ENCODE data around the gene MKI67. TPM values are rescaled to one million over a fixed set of nuclear protein-coding genes. Genes with fewer than 3 reads are reported as not detected.

Gene MKI67
- total and polyA plus RNA-seq, 10 donors, result 0.61 to 21.6 (median 7.6) TPM

- H3K9me3 ChIP-seq, result no peaks in the 10 kb centered on the region
- peaks cover 0 to 39% (median 11%) of the 10 kb centered on the region in 7 donors for H3K27me3 ChIP-seq (replicated peaks in 1 of 7)
- no peak overlapping the region for H3K27ac ChIP-seq
- H3K4me1 ChIP-seq, result peaks cover 0 to 31% (median 7%) of the 10 kb centered on the region in 6 donors
- TF ChIP-seq POLR2A (IDR thresholded peaks at IDR 0.05) (no peak), CTCF (IDR thresholded peaks at IDR 0.05 in 8 of 11, conservative IDR thresholded peaks at IDR 0.05 in 3 of 11) (no peak), POLR2AphosphoS5 (IDR thresholded peaks at IDR 0.05) (no peak)
- no peaks in the 10 kb centered on the region for H3K36me3 ChIP-seq
- H3K4me3 ChIP-seq, result peak overlapping the region in 2 of 8 donors; percentile 47 to 77
- DNase-seq, result peak; percentile 79
- intact Hi-C loops (cut with DNase I; ENCODE audit: low total_unique reads), result loop anchor here (10.0 kb wide), 1 partner anchor 65 kb away; no protein-coding TSS in a partner anchor
- WGBS, 5 donors, result 34 to 48% (median 41%) methylated on average over 38 to 61 of the region's 61 CpGs
Observed at GRCh38 chr10:128149267-128150014, 23.2 kb upstream of the MKI67 start.

- H3K9me3 ChIP-seq, result no peaks in the 10 kb centered on the region
- H3K27me3 ChIP-seq (replicated peaks in 1 of 7), result peaks cover 0 to 23% (median 11%) of the 10 kb centered on the region in 7 donors
- no peak overlapping the region for H3K27ac ChIP-seq
- intact Hi-C loops (cut with DNase I; ENCODE audit: low total_unique reads), result no loop called here
- no peak overlapping the region for H3K4me3 ChIP-seq
- H3K4me1 ChIP-seq, result peaks cover 0 to 31% (median 7%) of the 10 kb centered on the region in 6 donors
- no peak for TF ChIP-seq POLR2AphosphoS5 (IDR thresholded peaks at IDR 0.05)
- DNase-seq, result no peak
- 40 to 77% (median 52%) methylated on average over 2 of the region's 2 CpGs for WGBS, 5 donors
- H3K36me3 ChIP-seq, result no peaks in the 10 kb centered on the region
Observed at GRCh38 chr10:128147669-128148068, 21.4 kb upstream of the MKI67 start.

GRCh38 chr10:128147064-128147463, 20.8 kb upstream of the MKI67 start:
- 42 to 59% (median 56%) methylated on average over 4 of the region's 4 CpGs for WGBS, 5 donors
- no peaks in the 10 kb centered on the region for H3K9me3 ChIP-seq
- TF ChIP-seq CTCF (IDR thresholded peaks at IDR 0.05 in 8 of 11, conservative IDR thresholded peaks at IDR 0.05 in 3 of 11) (no peak), POLR2AphosphoS5 (IDR thresholded peaks at IDR 0.05) (no peak), POLR2A (IDR thresholded peaks at IDR 0.05) (no peak)
- H3K4me1 ChIP-seq, result peaks cover 0 to 31% (median 7%) of the 10 kb centered on the region in 6 donors
- intact Hi-C loops (cut with DNase I; ENCODE audit: low total_unique reads), result no loop called here
- H3K27me3 ChIP-seq (replicated peaks in 1 of 7), result peaks cover 0 to 23% (median 11%) of the 10 kb centered on the region in 7 donors
- no peak overlapping the region for H3K27ac ChIP-seq
- DNase-seq, result no peak
- H3K4me3 ChIP-seq, result no peak overlapping the region
- H3K36me3 ChIP-seq, result no peaks in the 10 kb centered on the region

- Histone ChIP-seq H3K4me3 (no peak overlapping the region), H3K27ac (no peak overlapping the region), H3K4me1 (peaks cover 0 to 18% (median 0%) of the 10 kb centered on the region in 6 donors), H3K36me3 (no peaks in the 10 kb centered on the region), H3K9me3 (no peaks in the 10 kb centered on the region), H3K27me3 (replicated peaks in 1 of 7) (peaks cover 0 to 7% (median 4%) of the 10 kb centered on the region in 7 donors)
- intact Hi-C loops (cut with DNase I; ENCODE audit: low total_unique reads), result no loop called here
- TF ChIP-seq POLR2AphosphoS5 (IDR thresholded peaks at IDR 0.05) (no peak), CTCF (IDR thresholded peaks at IDR 0.05 in 8 of 11, conservative IDR thresholded peaks at IDR 0.05 in 3 of 11) (no peak), POLR2A (IDR thresholded peaks at IDR 0.05) (no peak)
- DNase-seq, result no peak
- 29 to 60% (median 43%) methylated on average over 1 of the region's 1 CpG for WGBS, 5 donors
Observed at GRCh38 chr10:128144547-128144946, 18.3 kb upstream of the MKI67 start.

All from spleen (tissue), 11 donors.